ENCODE data around the gene CAMK2D. TPM values are rescaled to one million over a fixed set of nuclear protein-coding genes. Genes with fewer than 3 reads are reported as not detected.

CAMK2D gene
- total RNA-seq, 1 experiment from 2014 or later, result 29.5 TPM

GRCh38 chr4:113588895-113589668, 172.5 kb downstream of the CAMK2D start:
- H3K27ac ChIP-seq (ENCODE audit: low read length), result no peak overlapping the region
- BruUV-seq (replicated peaks), result no TSS peak
- no peaks in the 10 kb centered on the region for H3K9me3 ChIP-seq (ENCODE audit: control insufficient read depth, insufficient read depth, low read depth, low read length)
- no peaks in the 10 kb centered on the region for H3K36me3 ChIP-seq (ENCODE audit: control insufficient read depth, insufficient read depth, low read length)
- H3K4me1 ChIP-seq (ENCODE audit: control insufficient read depth, insufficient read depth, low read length), result no peaks in the 10 kb centered on the region
- H3K27me3 ChIP-seq (ENCODE audit: control insufficient read depth, insufficient read depth, low read length), result no peaks in the 10 kb centered on the region
- in situ Hi-C loops (cut with HindIII; ENCODE audit: low pct_unique_long_range_greater_than_20kb, low sequenced_read_pairs), result no loop called here
- H3K4me3 ChIP-seq (ENCODE audit: low read depth in 2 of 2, low read length in 2 of 2), result no peak overlapping the region
- no peak for DNase-seq (ENCODE audit: low read depth, low spot score)
- intact Hi-C loops (cut with micrococcal nuclease; ENCODE audit: unreplicated experiment), result no loop called here
- ChIA-PET POLR2A (no interaction called here), CTCF (no interaction called here)
- no peak for ATAC-seq
- TF ChIP-seq SIN3A (IDR thresholded peaks at IDR 0.05; ENCODE audit: borderline replicate concordance, insufficient read depth, low read depth, low read length) (no peak), CTCF (IDR thresholded peaks at IDR 0.05) (no peak)

DNA sequence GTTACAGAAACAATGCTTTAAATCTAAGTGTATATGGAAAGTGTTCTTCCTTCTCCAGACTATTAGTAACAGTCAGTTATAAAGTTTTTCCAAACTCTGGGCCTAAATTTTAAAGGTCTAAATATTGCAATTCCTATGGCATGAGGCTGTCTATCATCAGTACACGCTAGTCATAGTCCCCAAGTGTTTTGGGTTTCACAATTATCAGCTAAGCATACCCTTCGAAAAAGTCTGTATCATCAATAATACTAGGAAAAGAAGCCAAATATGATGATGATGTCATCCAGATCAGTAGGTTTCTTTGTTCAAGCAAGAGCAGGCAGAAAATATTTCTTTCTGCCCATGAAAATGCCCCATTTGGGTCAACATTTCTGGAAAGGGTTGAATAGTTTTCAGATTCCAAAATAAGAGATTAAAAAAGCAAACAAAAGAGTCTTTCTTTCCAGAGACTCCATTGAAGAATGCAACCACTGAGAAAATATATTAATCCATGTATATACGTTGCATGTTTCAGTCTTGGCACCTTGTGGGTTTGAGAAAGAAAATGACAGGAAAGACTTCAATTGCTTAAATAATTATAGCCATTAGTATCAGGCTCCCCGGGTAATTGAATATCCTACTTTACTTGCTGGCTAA, 173.8 kb downstream of the CAMK2D start:
- TF ChIP-seq TCF7L2 (IDR thresholded peaks at IDR 0.05; ENCODE audit: low read depth, low read length) (no peak), CTCF (IDR thresholded peaks at IDR 0.05) (no peak), REST (IDR thresholded peaks at IDR 0.05; ENCODE audit: insufficient read depth in 1 of 2, low read depth in 2 of 2, low read length in 1 of 2) (no peak), POLR2AphosphoS5 (IDR thresholded peaks at IDR 0.05; ENCODE audit: low read depth, low read length) (no peak), SIN3A (IDR thresholded peaks at IDR 0.05; ENCODE audit: borderline replicate concordance, insufficient read depth, low read depth, low read length) (no peak)

More for the DNA sequence above, 173.8 kb downstream of the CAMK2D start:
- Histone ChIP-seq H3K4me1 (ENCODE audit: control insufficient read depth, insufficient read depth, low read length) (0 out of 2 replicates have a peak, but pooled peaks cover 3% of the 10 kb centered on the region), H3K4me3 (ENCODE audit: low read depth in 2 of 2, low read length in 2 of 2) (no peak overlapping the region), H3K27me3 (ENCODE audit: control insufficient read depth, insufficient read depth, low read length) (no peaks in the 10 kb centered on the region), H3K36me3 (ENCODE audit: control insufficient read depth, insufficient read depth, low read length) (no peaks in the 10 kb centered on the region), H3K9me3 (ENCODE audit: control insufficient read depth, insufficient read depth, low read depth, low read length) (no peaks in the 10 kb centered on the region), H3K27ac (ENCODE audit: low read length) (no peak overlapping the region)
- ATAC-seq (no peak), DNase-seq (ENCODE audit: low read depth, low spot score) (no peak)
- in situ Hi-C loops (cut with HindIII; ENCODE audit: low pct_unique_long_range_greater_than_20kb, low sequenced_read_pairs) (no loop called here), intact Hi-C loops (cut with micrococcal nuclease; ENCODE audit: unreplicated experiment) (no loop called here)
- ChIA-PET CTCF (no interaction called here), POLR2A (no interaction called here)
- BruUV-seq (replicated peaks), result no TSS peak
